ENCODE data around the gene FKTN. TPM values are rescaled to one million over a fixed set of nuclear protein-coding genes. Genes with fewer than 3 reads are reported as not detected.

The FKTN gene
- total and polyA plus RNA-seq, 9 of the 15 experiments (the other 6 are each of a cell fraction or from before 2014, with no cell fraction given), result 5.4 to 16.3 (median 10.4) TPM

- TF ChIP-seq ZNF589 (CRISPR knock-in tag; IDR thresholded peaks at IDR 0.05; ENCODE audit: low read depth) (no peak), MLX (CRISPR knock-in tag; conservative IDR thresholded peaks at IDR 0.05) (no peak), SMAD2 (IDR thresholded peaks at IDR 0.05; ENCODE audit: low read depth, low read length) (no peak), ARID1B (IDR thresholded peaks at IDR 0.05) (peak; percentile 28; the same call in 1 of the 2 replicates), MTF1 (CRISPR knock-in tag; IDR thresholded peaks at IDR 0.05; ENCODE audit: borderline replicate concordance) (no peak), NUFIP1 (IDR thresholded peaks at IDR 0.05; ENCODE audit: partially characterized antibody) (no peak), ARID4B (CRISPR knock-in tag; IDR thresholded peaks at IDR 0.05) (no peak), L3MBTL2 (IDR thresholded peaks at IDR 0.05) (no peak), NFIC (IDR thresholded peaks at IDR 0.05) (no peak), MGA (IDR thresholded peaks at IDR 0.05) (no peak), ZNF3 (CRISPR knock-in tag; IDR thresholded peaks at IDR 0.05) (no peak), ZNF274 (IDR thresholded peaks at IDR 0.05; ENCODE audit: borderline replicate concordance, low read depth, low read length) (no peak)
Measured at GRCh38 chr9:105515811-105516413, 42.0 kb upstream of the FKTN start (continued).
